Endometrium (tissue), 2 donors: Measurements from ENCODE around the gene CEND1.

Source experiments
- FAIRE-seq: peaks from 2 replicates; lab custom pipeline; 2012; peaks lifted over from hg19 to GRCh38; lab: Jason Lieb, UNC
- donor health status: control.
- donor health status: control.

Gene CEND1

GRCh38 chr11:794766-795633 lies 5.1 kb upstream of the CEND1 start:
- no peak for FAIRE-seq

DNA sequence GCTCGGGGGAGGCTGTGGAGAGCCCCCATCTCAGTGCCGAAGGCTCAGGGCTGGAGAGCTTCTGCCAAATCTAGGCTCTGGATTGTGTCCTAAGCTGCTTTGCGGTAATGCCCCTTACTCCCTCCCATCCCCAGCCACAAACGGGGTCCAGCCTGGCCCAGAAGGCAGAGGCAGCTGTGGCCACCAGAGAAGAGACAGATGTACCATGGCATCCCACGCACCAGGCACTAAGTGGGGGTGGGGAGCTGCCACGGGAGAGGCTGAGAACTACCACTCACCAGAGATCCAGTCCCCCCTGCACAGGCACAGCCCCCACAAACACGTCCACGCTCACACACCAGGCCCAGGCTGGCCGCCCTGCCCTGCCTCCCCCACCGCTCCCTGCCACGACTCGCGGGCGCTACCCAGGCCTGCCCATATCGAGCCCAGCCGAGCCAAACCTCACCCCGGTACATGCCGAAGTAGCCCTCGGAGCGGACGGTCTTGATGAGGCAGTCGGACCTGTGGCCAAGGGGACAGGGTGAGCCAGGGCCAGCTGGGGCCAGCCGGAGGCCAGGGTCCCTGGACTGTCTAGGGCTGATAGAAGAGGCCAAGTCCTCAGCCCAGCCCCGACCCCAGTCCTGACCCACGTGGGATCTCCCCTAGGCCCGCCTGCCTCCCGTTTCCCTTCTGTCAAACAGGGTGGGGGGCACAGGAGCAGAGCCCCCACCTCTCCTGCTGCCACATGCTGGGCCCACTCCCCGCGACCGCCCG lies 4.3 kb upstream of the CEND1 start:
- FAIRE-seq, result no peak

DNA sequence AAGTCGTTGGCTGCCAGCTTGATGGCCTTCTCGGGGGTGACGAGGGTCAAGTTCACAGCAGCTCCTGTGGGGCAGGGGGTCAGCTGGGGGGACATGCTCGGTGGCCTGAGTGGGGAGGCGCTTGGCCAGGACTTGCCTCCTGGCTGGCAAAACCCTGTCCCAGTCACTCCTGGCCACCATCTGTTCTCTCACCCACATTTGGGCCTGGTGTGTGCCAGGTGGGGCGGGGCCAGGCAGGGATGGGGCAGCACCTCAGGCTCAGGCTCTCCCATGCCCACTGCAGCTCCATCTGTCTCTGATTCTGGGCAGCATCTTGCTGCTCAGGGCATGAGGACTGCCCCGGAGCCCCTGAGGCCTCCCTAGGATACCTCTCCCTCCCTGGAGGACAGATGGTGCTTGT lies 3.7 kb upstream of the CEND1 start:
- FAIRE-seq, result no peak

DNA sequence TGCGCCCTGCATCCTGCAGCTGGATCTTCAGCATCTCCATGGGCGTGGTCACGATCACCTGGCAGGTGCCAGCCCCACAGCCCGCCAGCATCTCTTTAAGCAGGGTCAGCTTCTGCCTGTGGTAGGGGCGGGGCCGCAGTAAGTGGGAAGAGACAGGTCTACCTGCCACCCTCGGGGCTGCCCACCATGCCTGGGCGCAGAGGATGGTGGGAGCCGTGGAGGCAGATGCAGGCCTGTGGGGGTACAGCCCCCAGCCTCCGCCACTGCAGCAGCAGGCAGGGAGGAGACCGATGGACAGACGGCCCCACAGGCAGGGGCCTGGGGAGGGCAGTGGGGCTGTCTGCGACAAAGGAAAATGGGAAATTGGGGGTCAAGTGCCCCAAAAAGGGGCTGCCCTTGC lies 3.0 kb upstream of the CEND1 start:
- FAIRE-seq, result no peak

- no peak for FAIRE-seq
Measured at GRCh38 chr11:792535-792821, 2.6 kb upstream of the CEND1 start.

- FAIRE-seq, result no peak
Measured at GRCh38 chr11:791658-792534, 2.0 kb upstream of the CEND1 start.

GRCh38 chr11:790721-791564 lies 1.1 kb upstream of the CEND1 start:
- no peak for FAIRE-seq

DNA sequence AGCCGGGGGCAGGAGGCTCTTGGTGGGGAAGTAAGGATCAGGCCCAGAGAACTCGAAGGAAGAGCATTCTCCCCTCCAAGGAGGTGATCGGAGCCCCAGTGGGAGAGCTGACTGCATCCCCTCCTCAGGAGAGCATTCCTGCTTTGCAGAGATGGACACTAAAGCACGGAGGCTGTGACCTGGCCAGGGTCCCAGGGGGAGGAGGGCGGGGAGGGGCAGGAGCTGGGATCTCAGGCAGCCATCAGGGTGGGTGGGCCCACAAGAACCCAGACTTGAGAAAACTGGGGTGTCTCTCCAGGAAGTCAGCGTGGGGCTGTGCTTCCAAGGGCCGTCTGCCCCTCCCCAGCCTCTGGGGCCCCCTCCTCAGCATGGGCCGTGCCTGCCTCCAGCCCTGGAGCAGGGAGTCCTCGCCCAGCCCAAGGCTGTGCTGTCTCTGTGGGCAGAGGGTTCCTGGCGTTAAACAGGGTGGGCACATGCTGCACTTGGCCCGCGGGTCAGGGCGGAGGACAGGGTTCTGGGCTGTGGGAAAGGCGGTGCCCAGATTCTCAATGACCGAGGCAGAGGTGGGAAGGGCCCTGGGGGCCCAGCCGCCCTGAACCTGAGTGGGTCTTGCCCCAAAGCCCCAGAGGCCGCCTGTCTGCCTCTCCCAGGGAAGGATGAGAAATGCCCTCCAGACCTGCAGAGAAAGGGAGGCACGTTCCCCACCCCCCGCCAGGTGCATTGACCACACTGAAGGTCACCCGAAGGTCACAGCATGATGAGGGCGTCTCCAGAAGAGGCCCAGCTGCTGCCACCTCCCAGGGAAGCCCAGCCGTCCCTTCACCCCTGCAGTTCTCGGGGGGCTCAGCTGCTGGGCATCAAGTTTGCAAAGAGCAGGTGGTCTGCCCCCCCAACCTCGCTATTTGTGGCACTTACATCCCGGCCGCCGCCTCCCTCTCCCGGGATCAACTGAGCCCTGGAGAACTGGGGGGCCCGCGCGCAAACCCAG lies 643 bp downstream of the CEND1 start:
- FAIRE-seq, result no peak

- FAIRE-seq, result no peak
Measured at GRCh38 chr11:788009-788640, 1.8 kb downstream of the CEND1 start.

DNA sequence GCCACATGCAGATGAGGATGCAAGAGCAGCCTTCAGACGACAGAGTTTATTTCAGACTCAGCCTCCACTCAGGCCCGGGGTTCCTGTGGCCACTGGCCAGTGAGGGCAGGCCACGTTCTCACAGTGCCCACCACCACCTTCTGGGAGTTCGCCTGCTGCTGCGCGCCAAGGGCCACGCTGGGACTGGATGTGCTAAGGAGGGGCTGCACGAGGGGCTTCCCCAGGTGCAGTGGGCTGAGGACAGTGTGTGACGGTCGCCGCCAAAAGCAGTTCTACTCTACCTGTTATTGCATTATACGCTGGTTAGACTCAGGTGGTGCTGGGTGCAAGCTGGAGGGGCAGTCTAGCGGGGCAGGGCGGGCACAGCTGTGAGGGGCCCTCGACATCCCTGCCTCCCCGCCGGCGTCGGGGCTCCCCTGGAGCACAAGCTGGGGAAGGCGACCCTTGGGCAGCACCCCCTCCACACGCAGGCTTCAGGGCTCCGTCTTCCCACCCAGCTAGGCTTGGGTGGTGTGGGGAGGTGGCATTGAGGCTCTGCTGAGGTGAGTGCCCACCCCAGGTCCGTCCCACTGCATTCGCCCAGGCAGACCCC lies 2.7 kb downstream of the CEND1 start:
- no peak for FAIRE-seq

DNA sequence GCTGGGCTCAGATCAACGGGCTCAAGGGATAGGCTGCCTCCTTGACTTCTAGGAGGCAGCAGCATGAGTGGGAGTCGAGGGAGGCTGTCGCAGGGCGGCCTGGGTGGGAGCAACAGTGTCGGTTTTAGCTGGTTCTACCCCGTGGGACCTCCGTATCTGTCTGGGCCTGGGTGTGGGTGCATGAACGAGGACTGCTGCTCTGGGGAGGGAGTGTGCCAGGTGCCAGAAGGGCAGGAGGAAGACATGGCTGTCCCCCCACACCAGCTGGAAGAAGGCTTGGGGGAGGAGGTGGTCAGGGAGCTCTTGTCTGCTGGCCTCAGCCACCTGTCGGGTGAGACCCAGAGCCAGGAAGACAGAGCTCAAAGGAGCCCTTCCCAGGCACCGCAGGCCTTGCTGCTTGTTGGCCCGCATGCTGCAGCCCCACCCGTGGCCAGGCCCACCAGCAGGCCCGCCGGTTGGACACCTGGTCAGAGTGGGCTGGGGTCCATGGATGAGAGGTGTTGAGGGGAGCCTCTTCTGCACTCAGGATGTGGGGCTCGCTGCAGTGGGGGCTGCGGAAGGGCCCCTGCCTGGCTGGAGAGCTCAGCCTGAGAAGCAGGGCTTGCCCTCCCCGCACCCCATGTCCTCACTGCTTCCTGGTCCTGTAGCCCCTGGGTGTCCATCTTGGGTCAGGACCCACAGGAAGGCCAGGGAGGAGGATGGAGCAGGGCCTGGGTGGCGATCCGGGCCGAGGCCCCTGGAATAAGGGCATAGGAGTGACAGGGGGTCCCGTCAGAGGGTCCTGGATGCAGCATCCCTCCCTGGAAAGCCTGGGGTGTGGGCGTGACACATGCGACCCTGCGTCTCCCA lies 3.4 kb downstream of the CEND1 start:
- no peak for FAIRE-seq

GRCh38 chr11:783581-784015 lies 6.3 kb downstream of the CEND1 start:
- no peak for FAIRE-seq

- no peak for FAIRE-seq
Measured at GRCh38 chr11:782264-783174, 7.4 kb downstream of the CEND1 start.

GRCh38 chr11:779955-780532 lies 9.8 kb downstream of the CEND1 start:
- FAIRE-seq, result no peak

GRCh38 chr11:778976-779954 lies 10.6 kb downstream of the CEND1 start:
- no peak for FAIRE-seq
